HUES64 (cell line): ENCODE measurements around the gene FLT3LG. TPM values are rescaled to one million over a fixed set of nuclear protein-coding genes. Genes with fewer than 3 reads are reported as not detected.

Experiments
- H3K27ac ChIP-seq: 2 replicates; pipeline ENCODE4 v1.7.0; 2013; ENCODE audit warnings: low read depth, low read length, inconsistent platforms
- H3K27me3 ChIP-seq: 2 replicates; pipeline ENCODE4 v1.6.1; 2013; ENCODE audit warnings: mild to moderate bottlenecking, low read length; ENCODE audit not compliant: insufficient read depth
- H3K36me3 ChIP-seq: 2 replicates; pipeline ENCODE4 v1.6.1; 2013; ENCODE audit warnings: mild to moderate bottlenecking, low read length; ENCODE audit not compliant: insufficient read depth
- H3K4me1 ChIP-seq: 2 replicates; pipeline ENCODE4 v1.6.1; 2013; ENCODE audit warnings: mild to moderate bottlenecking, low read length, moderate library complexity; ENCODE audit not compliant: insufficient read depth
- H3K4me3 ChIP-seq: 2 replicates; pipeline ENCODE4 v1.5.1; 2013; ENCODE audit warnings: mild to moderate bottlenecking, low read length, moderate library complexity
- H3K9ac ChIP-seq: 2 replicates; pipeline ENCODE4 v1.6.1; 2013; ENCODE audit warnings: mild to moderate bottlenecking, low read depth, low read length
- H3K9me3 ChIP-seq: 2 replicates; pipeline ENCODE4 v1.6.1; 2013; ENCODE audit warnings: low read depth, low read length; ENCODE audit not compliant: insufficient read depth
- WGBS: fragments of 150-250, 120-280 bp; methylation state at CpG from one replicate; pipeline ENCODE4 v1.1.7; 2013; ENCODE audit warnings: missing lambda C conversion rate; 5-methylcytosine and 5-hydroxymethylcytosine counted together
- polyA plus RNA-seq, 2 experiments: library from polyadenylated mRNA; stranded (reverse); fragments of 50-300 nt; gene quantifications; one replicate each; pipeline ENCODE4 v1.2.3, GENCODE V29; 2013

FLT3LG gene
- polyA plus RNA-seq (2013, experiment 1 of 2): 0.85 TPM
- 1.1 TPM for polyA plus RNA-seq (2013, experiment 2 of 2)

- H3K36me3 ChIP-seq: peaks cover 7% of the 10 kb centered on the region; the same call in 1 of the 2 replicates
- H3K27ac ChIP-seq: no peak within 1 kb of the TSS
- H3K9ac ChIP-seq: no peak within 1 kb of the TSS
- H3K4me3 ChIP-seq: peak within 1 kb of the TSS; percentile 44
- 16% methylated on average over 33 of the region's 33 CpGs for WGBS
- no peaks in the 10 kb centered on the region for H3K4me1 ChIP-seq
- H3K27me3 ChIP-seq: peaks cover 5% of the 10 kb centered on the region; the same call in 1 of the 2 replicates
- H3K9me3 ChIP-seq: no peaks in the 10 kb centered on the region
These were observed at the start of gene FLT3LG for GRCh38 chr19:49473868-49474541. FLT3LG (plus strand) TSS chr19:49474215; CDS start chr19:49474640, 425 bp downstream.

- Histone ChIP-seq H3K27ac (no peak within 1 kb of the TSS), H3K27me3 (peaks cover 88% of the 10 kb centered on the region)
These were observed 48.8 kb upstream of the FLT3LG start, which contains the start of gene GFY for GRCh38 chr19:49425178-49425577. GFY (plus strand) TSS chr19:49425388; CDS start chr19:49426431, 1,043 bp downstream.

GRCh38 chr19:49425922-49426592 lies 48.0 kb upstream of the FLT3LG start:
- Histone ChIP-seq H3K4me1 (peaks cover 18% of the 10 kb centered on the region; the same call in 1 of the 2 replicates), H3K27ac (no peak overlapping the region), H3K4me3 (peak overlapping the region; percentile 39), H3K27me3 (peaks cover 91% of the 10 kb centered on the region), H3K36me3 (no peaks in the 10 kb centered on the region), H3K9ac (no peak overlapping the region), H3K9me3 (no peaks in the 10 kb centered on the region)
- 3% methylated on average over 30 of the region's 30 CpGs for WGBS

More at GRCh38 chr19:49425178-49425577, 48.8 kb upstream of the FLT3LG start, which contains the start of gene GFY:
- Histone ChIP-seq H3K4me3 (peak within 1 kb of the TSS; percentile 39), H3K36me3 (no peaks in the 10 kb centered on the region), H3K4me1 (peaks cover 24% of the 10 kb centered on the region; the same call in 1 of the 2 replicates), H3K9me3 (no peaks in the 10 kb centered on the region), H3K9ac (no peak within 1 kb of the TSS)
- WGBS: 34% methylated on average over 7 of the region's 7 CpGs

- Histone ChIP-seq H3K4me3 (no peak overlapping the region), H3K4me1 (peaks cover 18% of the 10 kb centered on the region; the same call in 1 of the 2 replicates), H3K36me3 (no peaks in the 10 kb centered on the region), H3K27me3 (peaks cover 91% of the 10 kb centered on the region), H3K9ac (no peak overlapping the region), H3K9me3 (no peaks in the 10 kb centered on the region), H3K27ac (no peak overlapping the region)
- 65% methylated on average over 12 of the region's 12 CpGs for WGBS
These were observed 46.7 kb upstream of the FLT3LG start for GRCh38 chr19:49427339-49427738.

GRCh38 chr19:49427855-49428546 lies 46.0 kb upstream of the FLT3LG start:
- no peak overlapping the region; the same call in 1 of the 2 replicates for H3K27ac ChIP-seq
- H3K36me3 ChIP-seq: no peaks in the 10 kb centered on the region
- peaks cover 18% of the 10 kb centered on the region; the same call in 1 of the 2 replicates for H3K4me1 ChIP-seq
- H3K27me3 ChIP-seq: peaks cover 91% of the 10 kb centered on the region
- peak overlapping the region; percentile 51; the same call in 1 of the 2 replicates for H3K9ac ChIP-seq
- 1% methylated on average over 45 of the region's 45 CpGs for WGBS
- peak overlapping the region; percentile 52 for H3K4me3 ChIP-seq
- H3K9me3 ChIP-seq: no peaks in the 10 kb centered on the region

- Histone ChIP-seq H3K4me1 (peaks cover 19% of the 10 kb centered on the region; the same call in 1 of the 2 replicates), H3K9me3 (no peaks in the 10 kb centered on the region), H3K27ac (no peak overlapping the region), H3K9ac (no peak overlapping the region), H3K36me3 (no peaks in the 10 kb centered on the region), H3K27me3 (peaks cover 91% of the 10 kb centered on the region), H3K4me3 (peak overlapping the region; percentile 52)
- 14% methylated on average over 29 of the region's 29 CpGs for WGBS
These were observed 45.2 kb upstream of the FLT3LG start for GRCh38 chr19:49428547-49429451.

- no peaks in the 10 kb centered on the region for H3K36me3 ChIP-seq
These were observed 43.8 kb upstream of the FLT3LG start for GRCh38 chr19:49430172-49430677.

GRCh38 chr19:49430678-49431329 lies 43.2 kb upstream of the FLT3LG start:
- H3K4me1 ChIP-seq: peaks cover 16% of the 10 kb centered on the region; the same call in 1 of the 2 replicates
- no peak overlapping the region for H3K9ac ChIP-seq
- no peak overlapping the region for H3K27ac ChIP-seq
- H3K36me3 ChIP-seq: no peaks in the 10 kb centered on the region
- 71% methylated on average over 28 of the region's 28 CpGs for WGBS
- no peaks in the 10 kb centered on the region for H3K9me3 ChIP-seq
- no peak overlapping the region for H3K4me3 ChIP-seq
- H3K27me3 ChIP-seq: peaks cover 80% of the 10 kb centered on the region

More at GRCh38 chr19:49430172-49430677, 43.8 kb upstream of the FLT3LG start:
- Histone ChIP-seq H3K27ac (no peak overlapping the region), H3K9ac (no peak overlapping the region), H3K4me3 (no peak overlapping the region), H3K27me3 (peaks cover 86% of the 10 kb centered on the region), H3K4me1 (peaks cover 18% of the 10 kb centered on the region; the same call in 1 of the 2 replicates), H3K9me3 (no peaks in the 10 kb centered on the region)
- WGBS: 76% methylated on average over 9 of the region's 9 CpGs

GRCh38 chr19:49431330-49431749 lies 42.7 kb upstream of the FLT3LG start:
- H3K9me3 ChIP-seq: no peaks in the 10 kb centered on the region
- peaks cover 79% of the 10 kb centered on the region for H3K27me3 ChIP-seq
- WGBS: 71% methylated on average over 28 of the region's 29 CpGs
- H3K9ac ChIP-seq: no peak overlapping the region
- H3K4me1 ChIP-seq: peaks cover 15% of the 10 kb centered on the region; the same call in 1 of the 2 replicates
- no peak overlapping the region for H3K27ac ChIP-seq
- no peaks in the 10 kb centered on the region for H3K36me3 ChIP-seq
- no peak overlapping the region for H3K4me3 ChIP-seq
